GM21737 (cell line): ENCODE measurements around the gene MBLAC1.

Source experiments
- ATAC-seq: cut with Tn5 transposase; IDR thresholded peaks from one replicate; pipeline ENCODE4 v1.9.1; 2021; ENCODE audit warnings: mild to moderate bottlenecking, moderate library complexity; ENCODE audit not compliant: unreplicated experiment

Gene MBLAC1

DNA sequence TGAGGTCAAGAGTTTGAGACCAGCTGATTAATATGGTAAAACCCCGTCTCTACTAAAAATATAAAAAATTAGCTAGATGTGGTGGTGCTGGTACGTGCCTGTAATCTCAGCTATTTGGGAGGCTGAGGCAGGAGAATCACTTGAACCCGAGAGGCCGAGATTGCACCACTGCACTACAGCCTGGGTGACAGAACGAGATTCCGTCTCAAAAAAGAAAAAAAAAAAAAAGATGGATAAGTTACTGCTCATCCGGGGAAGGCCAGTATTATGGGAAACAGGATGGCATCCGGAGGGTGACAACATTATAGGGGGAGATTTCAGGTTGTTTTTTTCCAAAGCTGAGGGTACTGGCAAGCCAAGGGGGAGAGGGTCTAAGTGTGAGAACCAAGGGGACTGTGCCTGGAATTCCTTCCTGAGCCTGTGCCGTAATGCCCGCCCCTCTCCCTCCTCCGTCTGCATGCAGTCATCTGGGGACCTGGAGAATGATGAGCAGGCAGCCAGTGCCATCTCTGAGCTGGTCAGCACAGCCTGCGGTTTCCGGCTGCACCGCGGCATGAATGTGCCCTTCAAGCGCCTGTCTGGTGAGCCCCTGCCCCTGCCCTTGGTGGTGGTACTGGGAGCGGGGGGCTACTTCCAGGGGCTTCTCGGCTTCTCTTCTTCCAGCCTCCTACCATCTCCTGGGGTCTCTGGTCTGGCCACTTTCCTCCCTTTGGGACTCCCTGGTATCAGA lies 26.3 kb downstream of the MBLAC1 start:
- ATAC-seq = no peak

- ATAC-seq = no peak
These were observed 27.2 kb downstream of the MBLAC1 start for GRCh38 chr7:100153708-100154535.

DNA sequence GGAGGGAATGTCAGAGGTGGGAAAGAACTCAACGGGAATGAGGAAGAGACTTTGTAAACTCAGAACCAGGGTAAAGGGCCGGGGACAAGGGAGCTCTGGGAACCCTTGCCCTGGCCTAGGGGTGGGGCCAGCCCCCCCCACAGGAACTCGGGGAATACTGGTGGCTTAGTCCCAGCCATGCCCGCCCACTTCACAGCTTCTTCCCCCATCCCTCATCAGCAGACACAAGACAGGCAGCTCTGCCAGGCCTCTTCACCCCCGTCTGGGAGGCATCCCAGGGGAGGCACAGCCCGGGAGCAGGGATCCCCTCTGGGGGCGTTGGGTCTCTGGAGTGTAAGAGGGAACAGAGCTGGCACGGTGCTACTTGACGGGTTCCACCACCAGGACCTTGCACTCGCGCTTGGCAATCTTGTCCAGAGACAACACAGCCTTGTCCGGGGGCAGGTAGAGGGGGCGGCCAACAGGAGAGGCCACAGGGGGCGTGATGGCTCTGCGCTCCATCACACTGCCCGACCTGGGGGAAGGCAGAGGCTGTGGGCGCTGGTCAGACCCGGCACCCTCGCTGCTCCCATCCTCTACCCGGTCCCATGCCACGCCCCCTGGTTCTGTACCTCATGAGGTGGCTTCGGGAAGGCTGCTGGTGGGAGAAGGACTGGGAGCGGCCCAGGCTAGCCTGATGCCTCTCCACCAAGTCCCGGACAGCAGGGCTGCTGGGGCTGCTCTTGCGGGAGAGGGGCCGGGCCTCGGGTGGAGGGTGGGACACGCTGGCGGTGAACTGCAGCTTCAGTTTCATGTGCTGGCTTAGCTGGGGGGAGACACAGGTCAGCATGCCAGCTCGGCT lies 28.1 kb downstream of the MBLAC1 start:
- no peak for ATAC-seq

GRCh38 chr7:100155553-100156317 lies 29.0 kb downstream of the MBLAC1 start:
- no peak for ATAC-seq

GRCh38 chr7:100156331-100157068 lies 29.7 kb downstream of the MBLAC1 start:
- ATAC-seq = no peak

DNA sequence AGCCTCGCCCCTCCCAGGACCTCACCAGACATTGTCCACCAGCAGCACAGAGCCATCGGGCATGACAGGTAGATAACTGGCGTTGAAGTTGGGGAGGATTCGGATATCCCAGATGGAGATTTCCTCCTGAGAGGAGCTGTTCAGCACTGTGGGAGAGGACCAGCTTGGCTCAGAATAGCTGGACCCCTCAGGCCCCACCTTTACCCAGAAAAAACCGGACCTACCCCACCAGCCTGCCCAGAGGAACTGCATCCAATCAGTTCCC lies 30.2 kb downstream of the MBLAC1 start:
- ATAC-seq = no peak

- ATAC-seq = no peak
These were observed 30.8 kb downstream of the MBLAC1 start for GRCh38 chr7:100157334-100158228.

DNA sequence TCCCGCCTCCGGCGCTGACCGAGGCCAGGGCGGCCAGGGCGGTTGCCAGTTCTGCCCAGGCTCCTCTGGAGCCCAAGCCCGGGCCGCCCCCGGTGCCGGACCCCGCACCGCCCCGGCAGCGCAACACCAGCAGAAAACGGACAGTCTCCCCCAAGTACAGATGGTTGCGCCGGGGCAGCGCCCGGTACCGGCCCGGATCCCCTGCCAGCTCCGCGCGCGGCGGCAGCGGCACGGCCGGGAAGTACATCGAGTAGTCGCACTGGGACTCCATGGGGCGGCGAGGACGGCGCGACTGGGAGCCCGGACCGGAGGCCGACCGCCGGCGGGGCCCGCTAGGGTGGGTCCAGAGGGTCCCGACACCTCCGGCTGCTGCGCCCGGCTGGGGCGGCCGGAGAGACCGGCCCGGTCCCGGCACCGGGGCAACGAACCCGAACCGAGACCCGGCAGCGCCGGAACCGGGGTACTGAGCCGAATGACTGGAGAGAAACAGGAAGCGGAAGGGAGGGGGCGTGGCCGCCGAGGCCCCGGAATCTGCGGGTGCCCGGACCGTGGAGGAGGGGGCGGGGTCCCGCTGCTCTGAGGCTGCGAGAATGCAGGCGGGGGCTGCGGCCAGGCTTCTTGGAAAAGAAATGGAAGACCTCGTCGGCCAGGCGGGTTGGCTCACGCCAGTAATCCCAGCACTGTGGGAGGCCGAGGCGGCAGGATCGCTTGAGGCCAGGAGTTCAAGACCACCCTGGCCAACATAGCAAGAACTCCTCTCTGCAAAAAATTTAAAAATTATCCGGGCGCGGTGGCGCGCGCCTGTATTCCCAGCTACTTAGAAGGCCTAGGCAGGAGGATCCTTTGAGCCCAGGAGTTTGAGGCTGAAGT lies 31.7 kb downstream of the MBLAC1 start, which contains the start of gene TRAPPC14:
Gene TRAPPC14, minus strand, starts transcription at position 495 of the 870 bp plus-strand sequence. Its CDS starts 224 bp downstream, at position 271.
- ATAC-seq = peak; percentile 74

DNA sequence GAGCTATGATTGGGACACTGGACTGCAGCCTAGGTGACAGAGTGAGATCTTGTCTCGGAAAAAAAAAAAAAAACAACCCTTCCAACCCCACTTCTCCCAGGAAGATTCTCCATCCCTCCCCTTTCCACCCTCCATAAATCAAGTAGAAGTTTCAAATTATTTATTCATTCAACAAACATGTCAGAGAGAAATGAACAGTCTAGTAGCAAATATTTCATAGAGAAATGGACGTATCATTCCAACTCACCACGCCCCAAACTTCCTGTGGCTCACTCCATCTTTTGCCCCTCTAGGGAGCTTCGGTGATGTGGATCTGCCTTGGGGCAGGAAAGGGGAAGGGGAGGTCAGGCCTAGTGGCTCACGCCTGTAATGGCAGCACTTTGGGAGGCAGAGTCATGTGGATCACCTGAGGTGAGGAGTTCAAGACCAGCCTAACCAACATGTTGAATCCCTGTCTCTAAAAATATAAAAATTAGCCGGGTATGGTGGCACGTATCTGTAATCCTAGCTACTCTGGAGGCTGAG lies 32.4 kb downstream of the MBLAC1 start:
- ATAC-seq = no peak

- ATAC-seq = no peak
These were observed 33.3 kb downstream of the MBLAC1 start for GRCh38 chr7:100160067-100160466.

DNA sequence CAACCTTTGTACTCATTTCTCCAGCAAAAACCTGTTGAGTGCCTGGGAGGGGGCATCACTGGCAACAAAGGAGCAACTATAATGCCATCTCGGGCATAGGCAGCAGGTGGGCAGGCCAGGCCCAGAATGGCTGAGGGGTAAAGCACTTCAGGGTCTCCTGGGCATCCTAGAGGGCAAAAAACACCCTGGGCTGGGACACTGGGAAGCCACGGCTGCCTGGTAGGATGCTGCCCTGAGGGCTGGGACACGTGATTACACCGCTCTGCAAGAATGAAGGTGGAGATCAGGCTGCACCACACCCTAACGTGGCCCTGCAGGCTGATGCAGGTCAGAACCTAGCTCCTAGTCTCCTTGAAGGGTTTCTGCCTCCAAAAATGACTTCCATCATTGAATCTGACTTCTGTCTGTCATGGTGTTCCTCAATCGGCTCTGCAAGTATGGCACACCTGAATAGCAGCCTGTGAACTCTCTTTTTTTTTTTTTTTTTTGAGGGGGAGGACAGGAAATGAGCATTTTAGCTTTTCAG lies 36.3 kb downstream of the MBLAC1 start:
- no peak for ATAC-seq

DNA sequence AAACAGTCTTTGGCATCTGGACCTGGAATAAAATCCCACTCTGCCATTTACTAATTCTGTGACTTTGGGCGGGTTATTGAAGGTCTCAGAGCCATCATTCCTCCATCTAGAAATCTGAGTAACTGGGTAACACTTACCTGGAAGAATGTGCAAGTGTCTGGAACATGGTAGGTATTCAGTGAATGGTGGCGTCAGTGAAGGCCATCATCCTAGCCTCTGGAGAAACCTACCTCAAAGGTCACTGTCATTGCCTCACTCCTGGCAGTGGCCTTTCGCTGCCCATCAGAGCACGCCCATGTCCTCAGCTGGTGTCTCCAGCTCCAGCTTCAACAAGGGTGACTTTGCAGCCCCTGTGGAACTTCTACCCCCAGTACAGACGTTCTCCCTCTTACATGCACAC lies 37.1 kb downstream of the MBLAC1 start:
- ATAC-seq = no peak

DNA sequence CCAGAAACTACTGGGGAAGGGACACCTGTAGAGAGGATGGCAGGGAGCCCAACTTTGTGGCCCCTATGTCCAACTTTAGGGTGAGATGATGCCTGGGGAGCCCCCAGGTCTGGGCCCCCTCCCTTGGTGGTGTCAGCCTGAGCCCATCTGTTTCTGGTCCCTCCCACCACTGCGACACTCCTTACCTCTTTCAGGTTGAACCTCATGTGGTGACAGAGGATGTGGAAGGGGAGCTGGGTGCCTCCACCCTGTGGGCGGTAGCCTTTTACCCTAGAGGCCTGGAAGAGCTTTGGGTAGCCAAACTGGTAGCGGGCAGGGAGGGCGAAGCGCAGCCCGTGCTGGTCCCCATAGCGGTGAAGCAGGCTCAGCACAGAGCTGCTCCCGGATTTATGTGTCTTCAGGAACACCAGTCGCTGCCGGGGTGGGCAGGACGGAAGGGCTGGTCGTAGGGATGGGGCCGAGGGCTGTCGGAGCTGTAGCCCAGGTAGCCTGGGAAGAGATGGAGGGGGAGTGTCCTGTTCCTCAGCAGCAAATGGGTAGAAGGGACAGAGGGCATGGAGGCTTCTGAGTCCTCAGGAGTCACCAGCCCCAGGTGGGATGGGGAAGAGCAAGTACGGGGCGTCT lies 39.7 kb downstream of the MBLAC1 start:
- ATAC-seq = no peak

DNA sequence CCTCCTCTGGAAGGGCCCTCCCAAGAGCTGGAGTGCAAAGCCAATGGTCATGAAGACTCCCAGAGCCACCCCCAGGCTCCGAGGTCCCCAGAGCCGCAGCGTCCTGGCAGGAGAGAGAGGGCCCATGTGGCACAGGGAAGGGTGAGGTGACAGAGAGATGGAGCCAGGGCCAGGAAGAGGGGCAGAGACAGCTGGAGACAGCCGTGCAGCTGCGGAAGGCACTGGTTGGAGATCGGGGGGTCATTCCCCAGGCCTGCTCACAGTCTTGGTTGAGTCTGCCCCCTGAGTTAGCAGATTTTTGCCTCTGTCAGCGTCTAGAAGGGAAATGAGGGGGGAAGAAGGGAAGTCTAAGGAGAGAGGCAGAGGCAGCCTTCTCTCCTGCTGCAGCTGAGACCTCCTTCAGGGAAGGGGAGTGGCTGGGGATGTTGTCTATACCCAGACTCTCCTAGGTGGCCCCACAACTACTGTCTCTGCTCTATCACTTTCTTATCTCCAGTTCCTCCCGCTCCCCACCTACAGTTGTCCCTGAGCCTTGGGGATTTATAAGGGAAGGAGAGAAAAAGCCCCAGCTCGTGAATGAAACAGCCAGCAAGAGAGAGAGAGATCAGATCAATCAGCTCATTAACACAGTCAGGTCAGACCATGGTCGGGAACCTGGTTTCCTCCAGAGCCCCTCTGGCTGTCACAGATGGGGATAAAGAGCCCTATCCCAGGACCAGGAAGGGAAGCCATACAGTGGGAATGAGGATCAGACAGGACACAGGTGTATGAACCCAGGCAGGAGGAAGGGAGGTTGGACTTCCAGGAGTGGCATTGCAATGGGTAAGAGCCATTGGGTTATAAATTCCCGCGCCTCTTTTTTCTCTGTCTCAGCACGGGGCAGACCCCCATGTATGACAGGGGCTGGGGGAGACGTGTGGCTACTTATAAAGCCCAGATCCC lies 40.5 kb downstream of the MBLAC1 start:
- ATAC-seq = no peak

DNA sequence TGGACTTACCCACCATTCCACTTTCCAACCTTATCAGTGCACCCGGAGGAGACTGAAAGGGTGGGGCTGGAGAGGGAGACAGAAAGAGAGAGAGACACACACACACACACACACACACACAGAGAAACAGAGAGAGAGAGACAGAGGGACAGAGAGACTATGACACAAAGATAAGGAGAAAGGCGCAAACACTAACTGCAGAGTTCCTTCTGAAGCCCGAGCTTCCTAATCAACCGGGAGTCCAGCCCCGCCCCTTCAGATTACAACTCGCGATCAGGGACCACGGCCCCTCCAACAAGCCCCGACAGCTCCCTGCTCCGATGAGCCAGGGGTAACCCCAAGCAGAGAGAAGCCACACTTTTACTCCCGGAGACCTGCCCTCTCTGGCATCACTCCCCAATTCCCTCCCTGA lies 41.2 kb downstream of the MBLAC1 start:
- ATAC-seq = no peak
